ENCODE measurements around the gene SLC18A2. TPM values are rescaled to one million over a fixed set of nuclear protein-coding genes. Genes with fewer than 3 reads are reported as not detected.

SLC18A2 gene
- total RNA-seq, 4 donors from 2014 or later, result 4.0 to 4.9 (median 4.4) TPM

- DNase-seq (ENCODE audit: low spot score in 2 of 2), result no peak
- H3K4me3 ChIP-seq (ENCODE audit: low read depth, poor library complexity, severe bottlenecking), result no peak overlapping the region
- intact Hi-C loops (cut with DNase I; ENCODE audit: low total_unique reads), result no loop called here
- 86 to 95% methylated on average over 2 of the region's 2 CpGs for WGBS, 2 donors
- TF ChIP-seq CTCF (IDR thresholded peaks at IDR 0.05), result no peak
- TF ChIP-seq POLR2A (IDR thresholded peaks at IDR 0.05), result no peak
Observed at GRCh38 chr10:117324367-117324766, 83.5 kb downstream of the SLC18A2 start.

GRCh38 chr10:117327262-117327661 lies 86.3 kb downstream of the SLC18A2 start:
- no peak for TF ChIP-seq POLR2A (IDR thresholded peaks at IDR 0.05)
- no peak for TF ChIP-seq CTCF (IDR thresholded peaks at IDR 0.05)
- no peak overlapping the region for H3K4me3 ChIP-seq (ENCODE audit: low read depth, poor library complexity, severe bottlenecking)
- DNase-seq (ENCODE audit: low spot score in 2 of 2), result no peak
- intact Hi-C loops (cut with DNase I; ENCODE audit: low total_unique reads), result no loop called here

Other genes starting within 250 kb of the SLC18A2 start
- 10 to 100 TPM; 13.7 to 23.1 (median 16.8) TPM for gene SHTN1, start 235.9 kb upstream of the SLC18A2 start, total RNA-seq
- gene VAX1, start 102.8 kb upstream of the SLC18A2 start, total RNA-seq, result not detected
- not detected for gene KCNK18, start 43.6 kb upstream of the SLC18A2 start, total RNA-seq
- 10 to 100 TPM; 20.6 to 29.4 (median 27.8) TPM for gene PDZD8, start 134.3 kb downstream of the SLC18A2 start, total RNA-seq

All from lower leg skin (tissue), 4 donors.